GM21390 (cell line): ENCODE measurements around the gene MYCBP2.
"Not testable (repeated sequence)": the region's sequence is repeated elsewhere in the genome, so short reads cannot be mapped to it uniquely, and the experiment has no call there.

Source experiments
- ATAC-seq: cut with Tn5 transposase; IDR thresholded peaks from one replicate; pipeline ENCODE4 v1.9.1; 2021; ENCODE audit not compliant: unreplicated experiment

The MYCBP2 gene

DNA sequence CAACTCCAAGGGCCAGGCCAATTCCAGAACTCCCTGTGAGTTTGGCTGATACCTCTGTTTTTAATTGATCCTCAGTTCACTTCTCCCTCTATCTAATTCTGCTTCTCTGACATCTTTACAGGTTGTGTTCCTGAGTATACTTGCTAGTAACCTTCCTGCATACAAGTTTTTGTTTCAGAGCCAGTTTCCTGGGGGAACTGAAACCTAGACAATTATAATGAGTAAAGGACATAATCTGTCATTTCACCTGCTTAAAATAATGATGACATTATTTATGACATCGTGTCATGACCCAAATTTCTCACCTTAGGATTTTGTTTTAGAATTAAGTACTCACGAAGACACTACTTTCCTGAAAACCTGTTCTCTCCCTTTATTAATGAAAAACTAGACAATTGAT, 12.5 kb upstream of the MYCBP2 start:
- peak; percentile 60 for ATAC-seq

DNA sequence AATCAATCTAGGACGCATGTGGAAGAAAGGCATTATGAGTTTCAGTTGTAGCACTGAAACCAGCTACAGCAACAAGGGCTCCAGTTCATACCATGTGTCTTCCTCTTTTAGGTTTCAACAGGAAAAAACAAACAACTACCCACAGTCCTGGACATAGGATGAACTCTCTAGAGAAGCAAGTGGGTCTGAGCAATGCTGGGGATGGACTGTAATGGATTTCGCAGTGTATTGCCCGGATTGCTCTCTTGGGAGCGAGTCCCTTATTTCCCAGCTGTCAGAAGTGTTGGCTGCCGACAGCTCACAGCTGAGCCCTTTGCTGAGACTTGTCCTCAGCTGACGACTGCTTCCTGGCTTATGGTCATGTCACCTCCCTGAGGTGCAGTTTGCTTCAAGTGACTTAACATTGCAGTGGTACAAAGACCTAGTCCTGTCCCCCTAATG, 12.1 kb upstream of the MYCBP2 start:
- peak; percentile 79 for ATAC-seq

DNA sequence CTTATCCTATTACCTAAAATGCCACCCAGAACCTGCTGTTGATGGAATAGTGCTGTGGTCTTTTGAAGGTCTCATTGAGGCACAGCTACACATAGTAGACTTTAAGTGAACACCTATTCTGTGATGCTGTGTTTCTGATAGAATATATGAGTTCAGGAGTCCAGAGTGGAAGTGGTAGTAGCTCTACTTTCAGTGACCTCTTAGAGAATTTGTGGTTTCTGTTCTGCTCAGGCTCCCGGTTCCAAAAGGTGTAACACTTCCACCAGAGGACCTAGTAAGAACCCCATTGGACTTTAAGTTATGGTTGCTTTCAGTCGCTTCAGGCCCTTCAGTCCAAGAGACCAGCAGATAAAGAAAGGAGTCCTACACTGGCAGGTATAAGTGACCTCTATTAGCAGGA, 11.4 kb upstream of the MYCBP2 start:
- peak; percentile 37 for ATAC-seq

DNA sequence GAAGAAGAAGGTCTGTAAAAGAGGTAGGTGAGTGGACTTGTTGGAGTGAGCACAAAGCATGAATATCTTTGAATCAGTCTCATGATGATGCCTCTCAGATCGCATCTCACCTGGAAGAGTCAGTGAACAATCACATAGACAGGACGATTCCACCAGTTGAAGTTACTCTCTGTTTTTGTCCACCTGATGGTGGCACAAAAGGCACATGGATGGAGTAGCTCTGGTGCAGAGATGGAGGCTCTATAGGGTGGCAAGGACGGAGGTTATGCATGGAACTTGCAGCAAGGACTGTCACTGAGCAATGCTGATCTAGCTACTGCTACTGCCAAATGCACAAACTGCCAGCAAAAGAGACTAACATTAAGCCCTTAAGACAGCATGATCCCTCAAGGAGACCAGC, 10.3 kb upstream of the MYCBP2 start:
- ATAC-seq: no peak

DNA sequence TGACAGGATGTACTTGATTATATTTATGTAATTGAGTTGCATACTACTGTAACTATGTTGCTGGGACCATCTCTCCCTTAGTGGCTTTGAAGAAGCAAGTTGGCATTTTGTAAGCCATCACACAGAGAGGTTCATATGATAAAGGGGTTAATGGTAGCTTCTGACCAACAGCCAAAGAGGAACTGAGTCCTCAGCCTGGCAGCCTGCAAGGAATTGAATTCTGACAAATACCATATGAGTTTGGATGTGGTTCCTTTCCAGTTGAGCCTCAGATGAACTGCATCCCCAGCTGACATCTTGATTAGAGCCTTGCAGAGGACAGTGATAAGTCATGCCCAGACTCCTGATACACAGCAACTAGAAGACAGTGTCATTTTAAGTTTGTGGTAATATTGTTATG, 8.6 kb upstream of the MYCBP2 start:
- ATAC-seq: no peak

DNA sequence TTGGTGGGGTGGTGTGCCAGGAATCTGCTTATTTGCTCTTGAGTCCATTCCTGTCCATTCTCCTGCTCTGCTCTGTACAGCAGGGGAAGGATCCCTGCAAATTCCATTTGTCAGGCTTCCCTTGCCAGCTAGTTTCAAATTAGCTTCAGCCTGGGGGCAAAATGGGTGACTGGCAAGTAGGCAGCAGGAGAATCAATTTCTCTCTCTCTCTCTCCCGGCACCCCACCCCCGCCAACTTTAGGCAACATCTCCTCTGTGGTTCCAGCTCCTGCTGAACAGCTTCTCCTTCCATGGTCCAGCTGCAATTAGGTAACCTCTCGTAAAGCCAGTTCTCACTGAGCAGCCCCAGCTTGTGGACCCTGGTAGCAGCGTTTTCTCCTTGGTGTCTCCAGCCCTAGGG, 6.7 kb upstream of the MYCBP2 start:
- ATAC-seq: no peak

DNA sequence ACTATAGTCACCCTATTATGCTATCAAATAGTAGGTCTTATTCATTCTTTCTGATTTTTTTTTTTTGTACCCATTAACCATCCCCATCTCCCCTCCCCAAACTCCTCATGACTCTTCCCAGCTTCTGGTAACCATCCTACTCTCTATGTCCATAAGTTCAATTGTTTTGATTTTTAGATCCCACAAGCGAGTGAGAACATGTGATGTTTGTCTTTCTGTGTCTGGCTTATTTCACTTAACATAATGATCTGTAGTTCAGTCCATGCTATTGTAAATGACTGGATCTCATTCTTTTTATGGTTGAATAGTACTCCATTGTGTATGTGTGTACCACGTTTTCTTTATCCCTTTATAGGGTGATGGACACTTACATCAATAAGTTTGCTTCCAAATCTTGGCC, 4.5 kb upstream of the MYCBP2 start:
- ATAC-seq: no peak

DNA sequence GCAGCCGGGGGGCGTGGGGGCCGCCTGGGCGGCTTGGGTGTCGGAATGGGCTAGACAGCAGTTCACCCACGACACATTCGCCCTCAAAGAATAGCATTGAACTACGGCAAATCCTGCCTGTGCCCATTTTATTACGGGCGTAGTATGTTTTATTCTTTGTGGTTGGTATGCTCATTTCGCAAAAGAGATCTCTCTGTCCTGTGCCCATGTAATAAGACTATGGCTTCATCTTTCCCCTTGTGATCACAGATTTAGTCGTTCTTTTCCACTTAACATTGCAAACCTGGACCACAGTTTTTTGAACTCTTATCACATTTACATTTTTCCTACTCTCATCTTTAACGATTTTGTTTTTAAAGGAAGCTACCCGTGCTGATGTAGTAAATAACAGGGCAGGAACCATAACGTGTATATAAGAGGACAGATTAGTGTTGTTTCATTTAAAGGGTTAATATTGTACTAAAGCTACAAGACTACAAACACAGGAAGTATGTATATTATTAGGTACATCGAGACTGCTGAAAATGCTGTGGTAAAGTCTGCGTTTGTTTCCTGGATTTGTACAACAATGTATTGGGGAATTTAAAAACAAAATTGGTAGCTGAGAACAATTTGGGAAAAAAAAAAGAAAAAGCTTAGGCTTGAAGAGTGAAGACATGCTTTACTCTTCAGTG, 3.2 kb upstream of the MYCBP2 start:
- ATAC-seq: no peak

DNA sequence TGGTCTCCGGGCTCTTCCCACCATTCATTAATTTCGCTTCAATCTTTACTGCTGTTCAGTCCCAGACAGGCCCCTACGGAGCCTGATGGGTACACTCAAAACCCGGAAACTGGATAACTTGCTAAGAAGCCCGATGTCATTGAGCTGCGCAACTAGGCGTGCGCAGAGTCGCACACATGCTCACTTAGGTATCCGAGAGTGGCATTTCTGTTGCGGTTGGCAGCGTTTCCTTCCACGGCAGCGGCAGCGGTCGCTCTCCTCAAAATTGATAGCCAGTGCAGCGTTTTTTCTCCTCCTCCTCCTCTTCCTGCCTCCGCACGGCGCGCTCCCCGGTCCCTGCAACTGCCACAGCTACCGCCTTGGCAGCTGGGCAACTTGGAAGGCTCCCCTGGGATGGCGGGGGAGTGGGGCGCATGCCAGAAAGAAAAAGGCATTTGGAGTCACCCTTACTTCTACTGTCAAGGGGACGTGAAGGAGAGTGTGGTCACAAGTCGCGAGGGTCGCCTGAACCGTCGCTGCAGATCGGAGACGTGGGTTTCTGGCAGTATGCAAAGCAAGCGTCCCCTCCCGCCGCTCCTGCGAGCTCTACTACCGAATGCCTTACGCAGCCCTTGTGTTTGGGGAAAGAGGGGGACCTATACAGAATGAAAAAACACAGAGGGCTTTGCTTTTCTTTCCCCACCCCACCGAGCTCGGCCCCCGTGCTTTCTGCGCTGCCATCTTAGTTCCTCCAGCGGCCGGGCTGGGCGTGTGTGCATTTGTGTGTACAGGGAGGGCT, 2.4 kb upstream of the MYCBP2 start:
- ATAC-seq: peak; percentile 58

DNA sequence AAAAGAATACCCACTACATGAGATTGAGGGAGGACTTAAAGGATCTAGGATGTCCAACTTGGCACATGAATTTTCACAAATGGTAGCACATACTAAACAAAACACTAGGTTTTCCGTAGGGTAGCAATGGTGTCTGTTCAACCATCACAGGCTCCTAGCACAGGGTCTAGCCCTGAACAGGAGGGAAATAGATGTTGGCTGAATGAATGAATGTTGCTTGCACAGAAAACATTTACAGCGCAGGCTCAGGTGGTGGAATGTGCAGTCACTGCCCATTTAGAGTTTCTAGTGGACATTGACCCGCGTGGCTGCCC, 1.9 kb upstream of the MYCBP2 start:
- ATAC-seq: peak; percentile 16

DNA sequence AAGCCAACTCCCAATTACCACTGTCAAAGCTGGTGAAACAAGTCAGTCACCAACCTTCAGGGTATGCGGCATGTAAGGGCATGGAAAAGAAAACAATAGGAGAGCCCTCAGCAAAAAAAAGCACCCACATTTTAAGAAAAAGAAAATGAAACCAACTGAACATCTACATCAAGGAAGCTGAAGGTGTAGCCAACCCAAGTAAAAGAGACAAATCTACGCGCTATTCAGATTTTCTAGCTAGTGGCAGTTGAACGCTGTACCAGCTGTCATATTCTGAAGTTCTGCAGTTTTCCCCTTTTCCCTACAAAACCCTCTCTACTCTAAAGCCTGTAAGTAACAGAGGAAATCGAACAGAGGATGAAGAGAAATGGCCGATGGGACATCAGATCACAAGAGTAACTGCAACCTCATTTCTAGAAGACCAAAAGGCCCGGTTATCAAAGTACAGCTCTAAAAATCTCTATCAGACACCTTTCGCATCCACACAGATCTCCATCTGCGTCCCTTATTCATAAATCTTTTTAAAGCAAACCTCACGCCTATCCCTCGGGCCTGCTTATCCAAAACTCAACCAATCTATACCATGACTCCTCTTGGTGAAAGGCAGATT, 1.4 kb downstream of the MYCBP2 start:
- no peak for ATAC-seq

DNA sequence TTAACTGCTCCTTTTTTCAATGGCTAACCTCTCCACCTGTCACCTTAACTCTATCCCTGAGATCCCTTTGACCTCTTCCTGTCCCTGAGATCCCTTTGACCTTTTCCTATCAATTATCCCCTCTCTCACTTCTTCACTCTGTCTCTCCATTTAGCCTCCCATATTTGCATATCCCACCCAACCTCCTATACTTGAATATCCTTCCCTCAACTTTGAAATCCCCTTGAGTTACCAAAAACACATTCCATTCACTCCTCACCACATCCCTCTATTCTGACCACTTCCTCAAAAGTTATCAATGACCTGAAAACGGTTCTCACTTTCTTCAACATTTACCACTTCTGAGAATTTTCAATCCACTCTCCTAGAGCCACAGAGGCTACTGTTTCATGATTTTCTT, 3.0 kb downstream of the MYCBP2 start:
- no peak for ATAC-seq

DNA sequence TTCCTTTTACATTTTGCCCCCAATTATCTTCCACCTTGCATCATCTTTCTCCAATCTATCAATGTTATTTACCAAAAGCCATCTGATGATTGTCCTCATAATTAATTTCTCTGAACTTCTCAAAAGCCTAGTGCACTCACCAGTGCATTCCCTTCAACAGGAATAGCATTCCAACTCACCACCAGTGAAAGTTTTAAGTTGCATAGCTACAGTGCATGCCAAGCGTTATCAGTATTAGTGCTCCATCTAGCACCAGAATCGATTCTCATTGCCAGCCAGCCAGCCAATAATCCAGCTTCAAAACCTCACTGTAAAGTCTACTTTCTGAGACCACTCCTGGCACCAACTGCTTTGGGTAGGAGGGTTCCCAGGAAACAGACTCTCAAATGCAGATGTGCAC, 7.4 kb downstream of the MYCBP2 start:
- ATAC-seq: no peak

DNA sequence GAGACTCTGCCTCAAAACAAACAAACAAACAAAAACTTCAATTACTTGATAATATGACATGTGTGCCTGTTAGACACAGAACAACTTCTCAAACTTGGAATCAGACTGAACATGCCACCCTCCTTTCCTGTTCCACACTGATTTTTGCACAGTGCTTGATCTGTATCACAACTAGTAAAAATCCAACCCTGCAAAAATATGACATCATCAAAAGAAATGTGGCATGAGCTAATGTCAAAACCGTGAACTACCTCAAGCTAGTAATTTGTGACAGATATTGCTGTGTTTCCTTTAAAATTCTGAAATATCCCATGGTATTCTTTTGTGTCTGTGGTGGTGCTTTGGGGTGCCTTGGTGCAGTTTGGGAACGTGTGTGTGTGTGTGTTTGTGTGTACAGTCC, 8.2 kb downstream of the MYCBP2 start:
- no peak for ATAC-seq

DNA sequence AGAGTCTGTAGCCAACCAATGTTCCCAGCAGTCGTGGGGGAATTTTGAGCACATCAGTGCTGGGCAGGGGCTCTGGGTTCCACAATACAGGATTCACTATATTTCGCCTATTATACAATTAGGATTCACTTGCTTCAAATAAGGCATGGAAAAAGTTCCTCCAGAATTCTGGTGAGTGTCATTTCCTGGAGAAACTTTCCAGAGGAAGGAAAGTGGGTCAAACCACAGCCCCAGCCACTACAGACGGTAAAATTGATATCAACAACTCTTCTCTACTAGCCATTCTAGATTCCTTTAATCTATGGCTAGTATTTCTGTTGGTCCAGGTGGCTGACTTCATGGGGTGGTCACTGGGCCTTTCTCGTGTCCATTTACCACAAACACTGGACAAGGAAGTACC, 10.5 kb downstream of the MYCBP2 start:
- no peak for ATAC-seq

DNA sequence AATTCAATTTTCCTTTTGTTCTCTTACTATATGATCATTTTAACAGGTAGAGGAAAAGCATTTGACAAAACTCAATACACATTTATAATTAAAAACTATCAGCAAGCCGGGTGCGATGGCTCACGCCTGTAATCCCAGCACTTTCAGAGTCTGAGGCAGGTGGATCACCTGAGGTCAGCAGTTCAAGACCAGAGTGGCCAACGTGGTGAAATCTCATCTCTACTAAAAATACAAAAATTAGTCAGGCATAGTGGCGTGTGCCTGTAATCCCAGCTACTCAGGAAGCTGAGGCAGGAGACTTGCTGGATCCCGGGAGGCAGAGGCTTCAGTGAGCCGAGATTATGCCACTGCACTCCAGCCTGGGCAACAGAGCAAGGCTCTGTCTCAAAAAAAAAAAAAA, 11.4 kb downstream of the MYCBP2 start:
- ATAC-seq: not testable (repeated sequence)

DNA sequence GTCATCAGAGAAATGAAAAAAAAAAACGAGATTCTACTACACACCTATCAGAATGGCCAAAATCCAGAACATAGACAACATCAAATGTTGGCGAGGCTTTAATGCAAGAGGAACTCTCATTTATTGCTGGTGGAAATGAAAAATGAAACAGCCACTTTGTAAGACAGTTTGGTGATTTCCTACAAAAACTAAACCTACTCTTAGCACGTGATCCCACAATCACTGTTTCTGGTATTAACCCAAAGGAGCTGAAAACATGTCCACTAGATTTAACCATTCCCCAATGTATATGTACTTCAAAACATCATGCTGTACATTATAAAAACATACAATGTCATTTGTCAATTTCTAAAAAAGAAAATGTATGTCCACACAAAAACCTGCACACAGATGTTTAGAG, 13.0 kb downstream of the MYCBP2 start:
- ATAC-seq: no peak

DNA sequence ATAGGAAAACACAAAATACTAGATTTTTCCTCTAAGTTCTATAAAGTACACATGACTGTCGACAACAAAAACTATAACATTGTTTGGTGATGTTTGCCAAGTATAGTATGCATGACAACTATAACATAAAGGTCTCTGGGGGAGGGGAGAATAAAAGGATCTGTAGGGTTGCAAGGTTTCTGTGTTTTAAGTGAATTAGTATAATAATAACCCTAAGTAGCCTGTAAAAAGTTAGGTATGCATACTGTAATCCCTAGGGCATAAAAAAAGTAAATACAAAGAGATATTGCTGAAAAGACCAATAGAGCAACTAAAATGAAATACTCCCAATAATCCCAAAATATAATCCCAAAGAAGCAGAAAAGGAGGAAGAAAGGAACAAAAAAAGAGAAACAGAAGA, 14.6 kb downstream of the MYCBP2 start:
- ATAC-seq: no peak

DNA sequence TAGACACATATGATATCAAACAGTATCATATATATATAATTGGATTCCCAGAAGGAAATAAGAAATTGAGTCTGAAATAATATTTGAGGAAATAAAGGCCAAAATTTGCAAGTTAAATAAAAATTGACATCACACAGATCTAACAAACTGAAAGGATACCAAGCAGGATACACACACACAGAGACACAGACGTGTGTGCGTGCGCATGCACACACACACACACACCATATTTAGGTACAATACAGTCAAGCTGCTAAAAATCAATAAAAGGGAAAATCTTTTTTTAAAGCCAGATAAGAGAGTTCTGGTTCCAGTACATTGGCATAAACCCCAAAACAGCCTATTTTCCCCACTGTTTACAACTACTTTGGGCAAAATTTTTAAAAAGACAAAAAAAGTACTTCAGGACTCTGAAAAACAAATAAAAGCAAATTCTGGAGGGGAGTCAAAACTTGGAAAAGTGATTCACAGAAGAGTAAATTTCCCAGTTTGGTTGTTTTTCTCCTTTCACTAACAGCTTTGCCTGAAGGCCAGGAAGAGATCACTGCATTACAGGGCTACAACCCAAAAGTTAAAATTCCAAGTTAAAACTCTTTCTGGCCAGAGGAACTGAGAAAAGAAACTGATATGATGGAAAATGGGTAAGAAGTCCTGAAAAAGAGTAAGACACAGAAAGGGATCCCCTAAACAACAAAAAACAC, 16.2 kb downstream of the MYCBP2 start:
- no peak for ATAC-seq

DNA sequence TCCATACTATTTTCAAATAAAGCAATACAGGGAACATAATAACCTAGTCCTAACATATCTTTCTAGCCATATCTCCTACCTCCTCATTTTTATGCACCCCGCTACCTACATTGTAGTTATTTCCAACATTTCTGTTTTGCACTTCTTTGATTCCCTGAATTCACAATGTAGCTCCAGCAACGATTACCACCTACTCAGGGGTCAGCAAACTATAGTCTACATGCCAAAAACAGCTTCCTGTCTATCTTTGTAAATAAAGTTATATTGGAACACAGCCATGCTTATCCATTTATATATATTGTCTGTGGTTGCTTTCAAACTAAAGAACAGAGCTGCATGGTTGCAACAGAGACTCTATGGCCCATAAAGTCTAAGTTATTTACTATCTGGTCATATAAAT, 16.7 kb downstream of the MYCBP2 start:
- no peak for ATAC-seq

DNA sequence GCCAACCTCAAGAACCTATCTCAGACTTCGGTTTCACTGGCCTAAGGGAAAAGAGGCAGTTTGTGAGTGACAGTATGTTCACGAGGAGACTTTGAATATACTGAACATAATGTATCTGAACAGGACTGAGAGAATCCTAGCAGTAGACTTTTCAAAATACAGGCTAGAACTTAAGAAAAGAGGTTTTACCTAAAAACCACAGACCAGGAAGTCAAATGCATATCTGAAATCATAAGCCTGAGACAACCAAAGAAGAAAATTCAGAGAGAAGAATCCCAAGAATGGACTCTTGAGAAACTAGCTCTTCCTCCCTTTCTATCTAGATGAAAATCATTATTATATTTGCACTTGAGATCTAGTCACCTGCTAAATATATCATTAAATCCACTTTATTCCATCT, 17.6 kb downstream of the MYCBP2 start:
- no peak for ATAC-seq

DNA sequence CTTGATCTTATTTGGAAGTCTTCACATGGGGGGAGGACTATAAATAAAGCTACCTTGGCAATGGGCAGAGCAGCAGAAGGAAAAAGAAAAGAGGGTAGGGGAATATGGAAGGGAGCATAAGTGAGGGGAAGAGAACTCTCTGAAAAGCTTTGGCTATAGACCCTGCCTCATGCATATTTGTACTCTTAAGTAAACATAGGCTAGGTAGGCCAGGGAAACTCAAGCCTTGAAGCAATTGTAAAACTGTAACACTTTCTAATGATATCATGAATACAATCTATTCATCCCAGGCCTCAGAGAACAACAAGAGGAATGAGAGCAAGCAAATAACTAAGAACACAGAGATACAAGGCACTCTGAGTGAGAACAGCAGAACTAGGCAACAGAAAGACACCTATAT, 20.4 kb downstream of the MYCBP2 start:
- no peak for ATAC-seq
